ENCODE data around the gene RBM34.

RBM34 gene

GRCh38 chr1:235151033-235151432 is 10.0 kb downstream of the RBM34 start:
- no peak overlapping the region for H3K4me3 ChIP-seq (ENCODE audit: severe bottlenecking)
- no peak overlapping the region for H3K27ac ChIP-seq (ENCODE audit: poor library complexity, severe bottlenecking)
- H3K9me3 ChIP-seq (ENCODE audit: severe bottlenecking): no peaks in the 10 kb centered on the region
- TF ChIP-seq, protein P1, sequence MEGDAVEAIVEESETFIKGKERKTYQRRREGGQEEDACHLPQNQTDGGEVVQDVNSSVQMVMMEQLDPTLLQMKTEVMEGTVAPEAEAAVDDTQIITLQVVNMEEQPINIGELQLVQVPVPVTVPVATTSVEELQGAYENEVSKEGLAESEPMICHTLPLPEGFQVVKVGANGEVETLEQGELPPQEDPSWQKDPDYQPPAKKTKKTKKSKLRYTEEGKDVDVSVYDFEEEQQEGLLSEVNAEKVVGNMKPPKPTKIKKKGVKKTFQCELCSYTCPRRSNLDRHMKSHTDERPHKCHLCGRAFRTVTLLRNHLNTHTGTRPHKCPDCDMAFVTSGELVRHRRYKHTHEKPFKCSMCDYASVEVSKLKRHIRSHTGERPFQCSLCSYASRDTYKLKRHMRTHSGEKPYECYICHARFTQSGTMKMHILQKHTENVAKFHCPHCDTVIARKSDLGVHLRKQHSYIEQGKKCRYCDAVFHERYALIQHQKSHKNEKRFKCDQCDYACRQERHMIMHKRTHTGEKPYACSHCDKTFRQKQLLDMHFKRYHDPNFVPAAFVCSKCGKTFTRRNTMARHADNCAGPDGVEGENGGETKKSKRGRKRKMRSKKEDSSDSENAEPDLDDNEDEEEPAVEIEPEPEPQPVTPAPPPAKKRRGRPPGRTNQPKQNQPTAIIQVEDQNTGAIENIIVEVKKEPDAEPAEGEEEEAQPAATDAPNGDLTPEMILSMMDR (IDR thresholded peaks at IDR 0.05; ENCODE audit: poor library complexity, severe bottlenecking): no peak
- ATAC-seq (ENCODE audit: low read depth) (no peak), DNase-seq (ENCODE audit: low spot score) (no peak)
- no peaks in the 10 kb centered on the region for H3K4me1 ChIP-seq (ENCODE audit: insufficient read depth, poor library complexity, severe bottlenecking)
- no peaks in the 10 kb centered on the region for H3K27me3 ChIP-seq (ENCODE audit: insufficient read depth, poor library complexity, severe bottlenecking)
- H3K36me3 ChIP-seq (ENCODE audit: low read depth): peaks cover 69% of the 10 kb centered on the region

DNA sequence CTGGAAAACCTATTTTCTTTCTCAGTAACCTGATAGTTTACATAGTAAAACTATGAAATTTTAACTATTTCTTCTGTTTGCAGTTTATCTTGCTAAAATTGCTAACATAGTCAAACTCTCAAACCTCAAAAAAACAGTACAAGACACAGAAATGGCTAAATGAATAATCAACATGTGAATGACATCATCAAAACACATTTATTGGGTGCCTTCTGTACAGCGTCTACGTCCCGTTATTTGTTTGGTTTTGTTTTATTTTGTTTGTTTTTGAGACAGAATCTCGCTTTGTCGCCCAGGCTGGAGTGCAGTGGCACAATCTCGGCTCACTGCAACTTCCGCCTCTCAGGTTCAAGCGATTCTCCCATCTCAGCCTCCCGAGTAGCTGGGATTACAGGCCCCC is 11.2 kb downstream of the RBM34 start:
- Histone ChIP-seq H3K27me3 (ENCODE audit: insufficient read depth, poor library complexity, severe bottlenecking) (no peaks in the 10 kb centered on the region), H3K36me3 (ENCODE audit: low read depth) (peaks cover 65% of the 10 kb centered on the region), H3K9me3 (ENCODE audit: severe bottlenecking) (no peaks in the 10 kb centered on the region), H3K4me3 (ENCODE audit: severe bottlenecking) (no peak overlapping the region), H3K27ac (ENCODE audit: poor library complexity, severe bottlenecking) (no peak overlapping the region), H3K4me1 (ENCODE audit: insufficient read depth, poor library complexity, severe bottlenecking) (no peaks in the 10 kb centered on the region)
- ATAC-seq (ENCODE audit: low read depth) (no peak), DNase-seq (ENCODE audit: low spot score) (no peak)
- TF ChIP-seq, protein P1 (IDR thresholded peaks at IDR 0.05; ENCODE audit: poor library complexity, severe bottlenecking): no peak

DNA sequence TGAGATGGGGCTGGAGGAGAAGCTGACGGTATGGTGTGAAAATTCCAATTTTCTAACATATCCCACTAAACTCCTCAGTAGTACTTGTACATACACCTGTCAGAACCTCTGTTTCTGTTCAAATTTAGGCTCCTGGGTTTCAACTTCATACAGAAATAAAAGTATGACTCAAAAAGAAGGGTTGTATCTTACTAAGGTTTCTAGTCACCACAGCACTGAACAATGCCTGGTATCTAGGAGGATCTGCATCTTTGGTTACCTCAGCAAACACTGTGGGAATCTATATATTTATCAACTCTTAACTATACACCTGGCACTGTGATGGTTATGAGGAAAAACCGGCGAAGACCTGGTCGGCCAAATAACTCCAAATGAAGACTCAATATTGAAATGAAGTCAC is 13.8 kb downstream of the RBM34 start:
- H3K27ac ChIP-seq (ENCODE audit: poor library complexity, severe bottlenecking): no peak overlapping the region
- no peaks in the 10 kb centered on the region for H3K4me1 ChIP-seq (ENCODE audit: insufficient read depth, poor library complexity, severe bottlenecking)
- H3K9me3 ChIP-seq (ENCODE audit: severe bottlenecking): no peaks in the 10 kb centered on the region
- DNase-seq (ENCODE audit: low spot score) (no peak), ATAC-seq (ENCODE audit: low read depth) (no peak)
- peaks cover 55% of the 10 kb centered on the region for H3K36me3 ChIP-seq (ENCODE audit: low read depth)
- TF ChIP-seq, protein P1 (IDR thresholded peaks at IDR 0.05; ENCODE audit: poor library complexity, severe bottlenecking): no peak
- H3K27me3 ChIP-seq (ENCODE audit: insufficient read depth, poor library complexity, severe bottlenecking): no peaks in the 10 kb centered on the region
- H3K4me3 ChIP-seq (ENCODE audit: severe bottlenecking): no peak overlapping the region

DNA sequence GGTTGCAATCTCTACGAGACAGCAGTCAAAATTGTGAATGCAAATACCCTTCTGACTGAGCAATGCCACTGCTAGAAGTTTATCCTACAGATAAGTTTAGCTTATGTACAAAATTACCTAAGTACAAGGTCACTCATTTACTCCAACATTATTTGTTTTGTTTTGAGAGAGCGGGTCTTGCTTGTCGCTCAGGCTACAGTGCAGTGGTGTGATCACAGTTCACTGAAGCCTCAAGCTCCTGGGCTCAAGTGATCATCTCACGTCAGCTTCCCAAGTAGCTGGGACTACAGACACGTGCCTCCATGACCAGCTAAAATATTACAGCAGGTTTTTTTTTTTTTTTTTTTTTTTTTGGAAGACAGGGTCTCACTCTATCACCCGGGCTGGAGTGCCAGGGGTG is 15.4 kb downstream of the RBM34 start:
- H3K27me3 ChIP-seq (ENCODE audit: insufficient read depth, poor library complexity, severe bottlenecking): no peaks in the 10 kb centered on the region
- no peak for ATAC-seq (ENCODE audit: low read depth)
- peaks cover 47% of the 10 kb centered on the region for H3K36me3 ChIP-seq (ENCODE audit: low read depth)

GRCh38 chr1:235142991-235143390 is 18.1 kb downstream of the RBM34 start:
- Histone ChIP-seq H3K4me1 (ENCODE audit: insufficient read depth, poor library complexity, severe bottlenecking) (no peaks in the 10 kb centered on the region), H3K9me3 (ENCODE audit: severe bottlenecking) (no peaks in the 10 kb centered on the region), H3K36me3 (ENCODE audit: low read depth) (peaks cover 44% of the 10 kb centered on the region), H3K4me3 (ENCODE audit: severe bottlenecking) (no peak overlapping the region), H3K27me3 (ENCODE audit: insufficient read depth, poor library complexity, severe bottlenecking) (no peaks in the 10 kb centered on the region), H3K27ac (ENCODE audit: poor library complexity, severe bottlenecking) (no peak overlapping the region)
- TF ChIP-seq, protein P1 (IDR thresholded peaks at IDR 0.05; ENCODE audit: poor library complexity, severe bottlenecking): no peak
- no peak for ATAC-seq (ENCODE audit: low read depth)
- DNase-seq (ENCODE audit: low spot score): no peak

More for the DNA sequence above, 15.4 kb downstream of the RBM34 start:
- no peak overlapping the region for H3K27ac ChIP-seq (ENCODE audit: poor library complexity, severe bottlenecking)
- no peak for DNase-seq (ENCODE audit: low spot score)
- no peaks in the 10 kb centered on the region for H3K4me1 ChIP-seq (ENCODE audit: insufficient read depth, poor library complexity, severe bottlenecking)
- H3K4me3 ChIP-seq (ENCODE audit: severe bottlenecking): no peak overlapping the region
- TF ChIP-seq, protein P1 (IDR thresholded peaks at IDR 0.05; ENCODE audit: poor library complexity, severe bottlenecking): no peak
- H3K9me3 ChIP-seq (ENCODE audit: severe bottlenecking): no peaks in the 10 kb centered on the region
